SK-N-SH (cell line): ENCODE measurements around the gene LCE1E. TPM values are rescaled to one million over a fixed set of nuclear protein-coding genes. Genes with fewer than 3 reads are reported as not detected.

ENCODE experiments used
- CTCF ChIA-PET: fragments of 300-600, 350-600 bp; formaldehyde crosslinking; extraction: SDS; loops from one replicate; lab custom pipeline; 2021; lab: Yijun Ruan, JAX
- POLR2A ChIA-PET: fragments of 350-600 bp; sonication (Branson Sonifier 250); formaldehyde crosslinking; extraction: SDS; loops from one replicate; lab custom pipeline; 2020; ENCODE audit warnings: antibody characterized with exemption, inconsistent platforms; lab: Yijun Ruan, JAX
- DNase-seq: peaks from one replicate; pipeline ENCODE4 v3.0.0; 2012
- H2AFZ ChIP-seq: fragments of 200-600 bp; sonication (generic); 2 replicates; pipeline ENCODE4 v1.8.1; 2016; ENCODE audit warnings: antibody characterized with exemption, mild to moderate bottlenecking, low read depth
- H3F3A ChIP-seq: fragments of 200-600 bp; sonication (generic); replicated peaks from 2 replicates; pipeline ENCODE3; 2016; ENCODE audit warnings: antibody characterized with exemption, mild to moderate bottlenecking; ENCODE audit not compliant: insufficient read depth
- H3K27ac ChIP-seq, 2 experiments: fragments of 200-500 bp in 1 of 2; fragments of 200-600 bp in 1 of 2; sonication (Bioruptor generic) in 1 of 2; sonication (generic), shearing (Covaris generic) in 1 of 2; 2 replicates each; pipeline versions ENCODE4 v1.5.1 to v1.6.1; 2014 to 2016; ENCODE audit warnings: low read depth in 2 of 2, inconsistent platforms in 1 of 2, low read length in 1 of 2, mild to moderate bottlenecking in 1 of 2, mixed read lengths in 1 of 2
- H3K27me3 ChIP-seq: fragments of 200-600 bp; sonication (generic), shearing (Covaris generic); 2 replicates; pipeline ENCODE4 v1.6.1; 2016; ENCODE audit warnings: mixed run types; ENCODE audit not compliant: insufficient read depth
- H3K36me3 ChIP-seq, 2 experiments: fragments of 200-500 bp in 1 of 2; fragments of 200-600 bp in 1 of 2; sonication (Bioruptor generic) in 1 of 2; sonication (generic) in 1 of 2; replicated peaks in 1 of 2; 2 replicates each; pipeline versions ENCODE3 to v1.5.1; 2014 to 2016; ENCODE audit warnings: low read length in 1 of 2, mild to moderate bottlenecking in 1 of 2; ENCODE audit not compliant: insufficient read depth in 2 of 2, control insufficient read depth in 1 of 2
- H3K4me1 ChIP-seq, 2 experiments: fragments of 200-500 bp in 1 of 2; fragments of 200-600 bp in 1 of 2; sonication (Bioruptor generic) in 1 of 2; sonication (generic), shearing (Covaris generic) in 1 of 2; 2 replicates each; pipeline versions ENCODE4 v1.5.1 to v1.6.1; 2014 to 2016; ENCODE audit warnings: low read depth in 1 of 2, low read length in 1 of 2, mixed run types in 1 of 2; ENCODE audit not compliant: insufficient read depth in 2 of 2, control insufficient read depth in 1 of 2
- H3K4me2 ChIP-seq: fragments of 200-600 bp; sonication (generic), shearing (Covaris generic); 2 replicates; pipeline ENCODE4 v1.6.1; 2017; ENCODE audit warnings: mixed run types
- H3K4me3 ChIP-seq, 2 experiments: fragments of 200-500 bp in 1 of 2; fragments of 200-600 bp in 1 of 2; sonication (Bioruptor generic) in 1 of 2; sonication (generic), shearing (Covaris generic) in 1 of 2; 2 replicates each; pipeline versions ENCODE4 v1.5.1 to v1.8.1; 2014 to 2016; ENCODE audit warnings: low read depth in 2 of 2, inconsistent platforms in 1 of 2, low read length in 1 of 2, mild to moderate bottlenecking in 1 of 2, mixed read lengths in 1 of 2, moderate library complexity in 1 of 2
- H3K79me2 ChIP-seq: fragments of 200-600 bp; sonication (generic); 2 replicates; pipeline ENCODE4 v1.8.1; 2017; ENCODE audit warnings: mild to moderate bottlenecking; ENCODE audit not compliant: insufficient read depth
- H3K9ac ChIP-seq: fragments of 200-600 bp; sonication (generic); 2 replicates; pipeline ENCODE4 v1.6.1; 2017; ENCODE audit warnings: mixed run types
- H3K9me2 ChIP-seq: fragments of 200-600 bp; sonication (generic); 2 replicates; pipeline ENCODE4 v1.6.1; 2017; ENCODE audit warnings: mixed run types
- H3K9me3 ChIP-seq: fragments of 200-600 bp; sonication (generic); 2 replicates; pipeline ENCODE4 v1.6.1; 2017; ENCODE audit warnings: mixed run types, mild to moderate bottlenecking, moderate library complexity
- H4K20me1 ChIP-seq: fragments of 200-600 bp; sonication (generic); 2 replicates; pipeline ENCODE4 v1.6.1; 2017; ENCODE audit warnings: mild to moderate bottlenecking, mixed run types; ENCODE audit not compliant: insufficient read depth
- CHD2 ChIP-seq: fragments of 150-350 bp; IDR thresholded peaks from 2 replicates; pipeline ENCODE4 v1.6.1; 2018; ENCODE audit warnings: low read length; ENCODE audit not compliant: partially characterized antibody
- JUND ChIP-seq: IDR thresholded peaks from 2 replicates; pipeline ENCODE4 v1.4.0; 2012
- MEF2A ChIP-seq: IDR thresholded peaks from 2 replicates; pipeline ENCODE4 v1.4.0; 2012; ENCODE audit warnings: low read depth, borderline replicate concordance
- MXI1 ChIP-seq: IDR thresholded peaks from 2 replicates; pipeline ENCODE4 v1.6.1; 2012; ENCODE audit warnings: mild to moderate bottlenecking, low read depth, low read length, improper control_type of control experiment
- NRF1 ChIP-seq: IDR thresholded peaks from 2 replicates; pipeline ENCODE4 v1.6.1; 2012; ENCODE audit warnings: low read depth, mild to moderate bottlenecking, low read length
- POLR2AphosphoS5 ChIP-seq: IDR thresholded peaks from 2 replicates; pipeline ENCODE4 v1.6.1; 2012; ENCODE audit warnings: low read depth, low read length
- RAD21 ChIP-seq: IDR thresholded peaks from 2 replicates; pipeline ENCODE4 v1.6.1; 2012; ENCODE audit warnings: mild to moderate bottlenecking, low read length
- RCOR1 ChIP-seq: fragments of 150-350 bp; IDR thresholded peaks from 2 replicates; pipeline ENCODE4 v1.6.1; 2017; ENCODE audit warnings: antibody characterized with exemption, low read length
- RFX5 ChIP-seq: IDR thresholded peaks from 2 replicates; pipeline ENCODE4 v1.6.1; 2012; ENCODE audit warnings: mild to moderate bottlenecking, improper control_type of control experiment, low read length
- SMC3 ChIP-seq: IDR thresholded peaks from 2 replicates; pipeline ENCODE4 v1.6.1; 2012; ENCODE audit warnings: low read depth, low read length, improper control_type of control experiment
- TCF12 ChIP-seq: IDR thresholded peaks from 2 replicates; pipeline ENCODE4 v1.4.0; 2012
- WGBS: methylation state at CpG from one replicate; pipeline ENCODE4 v1.1.6; 2017; ENCODE audit warnings: low lambda C conversion rate; 5-methylcytosine and 5-hydroxymethylcytosine counted together
- polyA plus RNA-seq, 3 experiments: library from polyadenylated mRNA; depleted of rRNA; stranded (reverse); fragments of >200 nt; gene quantifications; 2 replicates each; pipeline ENCODE4 v1.2.3, GENCODE V29; 2012

LCE1E gene
- polyA plus RNA-seq, 1 of the 3 experiments (the other 2 are of a cell fraction) = not detected

DNA sequence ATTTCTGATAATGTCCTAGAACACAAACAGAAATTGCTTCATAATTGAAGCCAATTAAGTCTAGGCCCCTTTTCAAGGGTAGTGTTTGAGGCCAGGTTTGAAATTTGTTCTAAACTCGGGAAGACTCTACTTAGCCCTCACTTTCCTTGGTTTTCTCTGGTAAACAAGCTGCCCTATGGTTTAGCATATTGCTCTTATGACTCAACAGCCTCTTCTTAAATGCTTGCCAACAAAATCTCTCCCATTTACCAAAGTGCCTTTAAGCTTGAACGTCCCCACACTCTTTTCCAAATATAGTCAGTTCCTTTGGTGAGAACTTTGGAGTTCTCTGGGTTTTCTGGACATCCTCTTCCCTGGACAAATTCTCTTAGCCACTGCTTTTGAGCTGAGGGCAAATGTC lies 50.8 kb downstream of the LCE1E start:
- ChIA-PET POLR2A (no interaction called here), CTCF (interaction anchor here (0.7 to 1.5 kb wide), 2 partner anchors 15 to 79 kb away, joined by 3 read pairs; partner anchors contain the start of gene KPRP)
- Histone ChIP-seq H3K36me3 (no peaks in the 10 kb centered on the region), H3K27ac (no peak overlapping the region), H3K79me2 (no peaks in the 10 kb centered on the region), H3K4me1 (no peaks in the 10 kb centered on the region), H3K27me3 (no peaks in the 10 kb centered on the region; the same call in 1 of the 2 replicates), H3K9ac (no peak overlapping the region), H3F3A (no peaks in the 10 kb centered on the region), H3K9me2 (no peaks in the 10 kb centered on the region), H3K4me2 (no peak overlapping the region), H2AFZ (no peak overlapping the region), H3K9me3 (no peaks in the 10 kb centered on the region), H4K20me1 (no peaks in the 10 kb centered on the region), H3K4me3 (no peak overlapping the region)
- TF ChIP-seq TCF12 (no peak), JUND (no peak), MXI1 (no peak), NRF1 (no peak), POLR2AphosphoS5 (no peak), RCOR1 (no peak), RFX5 (no peak), MEF2A (no peak), CHD2 (no peak), RAD21 (no peak), SMC3 (no peak)
- DNase-seq = no peak
- WGBS = 0% methylated on average over 2 of the region's 2 CpGs

Other genes starting within 250 kb of the LCE1E start
- gene LCE3E, start 219.5 kb upstream of the LCE1E start, polyA plus RNA-seq (2012; rRNA removed) = not detected in 2 replicates
- gene LCE3D, start 205.7 kb upstream of the LCE1E start, polyA plus RNA-seq (2012; rRNA removed) = not detected in 2 replicates
- gene LCE3C, start 186.0 kb upstream of the LCE1E start, polyA plus RNA-seq (2012; rRNA removed) = not detected in 2 replicates
- gene LCE3B, start 172.4 kb upstream of the LCE1E start, polyA plus RNA-seq (2012; rRNA removed) = not detected in 2 replicates
- not detected in 2 replicates for gene LCE3A, start 163.2 kb upstream of the LCE1E start, polyA plus RNA-seq (2012; rRNA removed)
- not detected in 2 replicates for gene LCE2D, start 122.9 kb upstream of the LCE1E start, polyA plus RNA-seq (2012; rRNA removed)
- gene LCE2C, start 111.0 kb upstream of the LCE1E start, polyA plus RNA-seq (2012; rRNA removed) = not detected in 2 replicates
- gene LCE2B, start 100.1 kb upstream of the LCE1E start, polyA plus RNA-seq (2012; rRNA removed) = not detected in 2 replicates
- not detected in 2 replicates for gene LCE2A, start 87.9 kb upstream of the LCE1E start, polyA plus RNA-seq (2012; rRNA removed)
- gene LCE4A, start 78.1 kb upstream of the LCE1E start, polyA plus RNA-seq (2012; rRNA removed) = not detected in 2 replicates
- gene KPRP, start 28.2 kb upstream of the LCE1E start, polyA plus RNA-seq (2012; rRNA removed) = not detected in 2 replicates
- gene LCE1F, start 11.1 kb upstream of the LCE1E start, polyA plus RNA-seq (2012; rRNA removed) = not detected in 2 replicates
- not detected in 2 replicates for gene LCE1D, start 10.5 kb downstream of the LCE1E start, polyA plus RNA-seq (2012; rRNA removed)
- gene LCE1C, start 20.4 kb downstream of the LCE1E start, polyA plus RNA-seq (2012; rRNA removed) = not detected in 2 replicates
- gene LCE1B, start 25.7 kb downstream of the LCE1E start, polyA plus RNA-seq (2012; rRNA removed) = not detected in 2 replicates
- not detected in 2 replicates for gene LCE1A, start 41.2 kb downstream of the LCE1E start, polyA plus RNA-seq (2012; rRNA removed)
- gene LCE6A, start 56.6 kb downstream of the LCE1E start, polyA plus RNA-seq (2012; rRNA removed) = not detected in 2 replicates
- gene LCE7A, start 73.7 kb downstream of the LCE1E start, polyA plus RNA-seq (2012; rRNA removed) = not detected in 2 replicates
- not detected in 2 replicates for gene SMCP, start 92.1 kb downstream of the LCE1E start, polyA plus RNA-seq (2012; rRNA removed)
- gene IVL, start 122.3 kb downstream of the LCE1E start, polyA plus RNA-seq (2012; rRNA removed) = 0.64 and 0.86 TPM in 2 replicates
- gene SPRR5, start 160.9 kb downstream of the LCE1E start, polyA plus RNA-seq (2012; rRNA removed) = not detected in 2 replicates
- not detected in 2 replicates for gene SPRR4, start 184.4 kb downstream of the LCE1E start, polyA plus RNA-seq (2012; rRNA removed)
- gene SPRR1A, start 197.8 kb downstream of the LCE1E start, polyA plus RNA-seq (2012; rRNA removed) = not detected in 2 replicates
- gene SPRR3, start 215.5 kb downstream of the LCE1E start, polyA plus RNA-seq (2012; rRNA removed) = not detected in 2 replicates
- not detected in 2 replicates for gene SPRR1B, start 244.9 kb downstream of the LCE1E start, polyA plus RNA-seq (2012; rRNA removed)